Mesenchymal stem cell (in vitro differentiated cells and primary cell): Measurements from ENCODE around the gene ANO3.
"Not testable (repeated sequence)": the region's sequence is repeated elsewhere in the genome, so short reads cannot be mapped to it uniquely, and the experiment has no call there.

Source experiments
- DNase-seq: peaks from one replicate; pipeline ENCODE4 v3.0.0-alpha.2; 2013
- H2AFZ ChIP-seq: one replicate; pipeline ENCODE4 v1.6.1; 2013; ENCODE audit warnings: low read depth, mild to moderate bottlenecking, control low read depth, inconsistent platforms, low read length, moderate library complexity
- H2AK5ac ChIP-seq: 2 replicates; pipeline ENCODE4 v1.6.1; 2013; ENCODE audit warnings: low read length, moderate library complexity, mild to moderate bottlenecking, inconsistent platforms; ENCODE audit not compliant: severe bottlenecking
- H2BK120ac ChIP-seq: one replicate; pipeline ENCODE4 v1.6.1; 2013; ENCODE audit warnings: low read depth, mild to moderate bottlenecking, inconsistent platforms, low read length, moderate library complexity
- H2BK12ac ChIP-seq, 2 experiments: one replicate each; pipeline ENCODE4 v1.6.1; 2013; ENCODE audit warnings: inconsistent platforms in 2 of 2, low read length in 2 of 2, mild to moderate bottlenecking in 2 of 2, moderate library complexity in 2 of 2, control low read depth in 1 of 2
- H2BK15ac ChIP-seq: one replicate; pipeline ENCODE4 v1.6.1; 2013; ENCODE audit warnings: mild to moderate bottlenecking, low read depth, inconsistent platforms; ENCODE audit not compliant: poor library complexity, severe bottlenecking
- H2BK5ac ChIP-seq: 2 replicates; pipeline ENCODE4 v1.6.1; 2013; ENCODE audit warnings: low read depth, mild to moderate bottlenecking, low read length, control low read depth, inconsistent platforms; ENCODE audit not compliant: poor library complexity, severe bottlenecking
- H3K14ac ChIP-seq, 2 experiments: one replicate each; pipeline ENCODE4 v1.6.1; 2013; ENCODE audit warnings: inconsistent platforms in 2 of 2, low read length in 2 of 2, control low read depth in 1 of 2, mild to moderate bottlenecking in 1 of 2, moderate library complexity in 1 of 2
- H3K18ac ChIP-seq, 2 experiments: one replicate each; pipeline ENCODE4 v1.6.1; 2013; ENCODE audit warnings: inconsistent platforms in 2 of 2, low read length in 2 of 2, control low read depth in 1 of 2, low read depth in 1 of 2, mild to moderate bottlenecking in 1 of 2
- H3K23ac ChIP-seq, 2 experiments: one replicate each; pipeline ENCODE4 v1.6.1; 2013; ENCODE audit warnings: inconsistent platforms in 2 of 2, low read length in 2 of 2, mild to moderate bottlenecking in 2 of 2, moderate library complexity in 2 of 2, control low read depth in 1 of 2
- H3K27ac ChIP-seq: 2 replicates; pipeline ENCODE4 v1.5.1; 2013; ENCODE audit warnings: mild to moderate bottlenecking, moderate library complexity, low read length, control low read depth, inconsistent platforms; ENCODE audit not compliant: poor library complexity, severe bottlenecking
- H3K27me3 ChIP-seq, 2 experiments: 2 replicates each; pipeline versions ENCODE4 v1.6.1 to v1.7.0; 2013; ENCODE audit warnings: low read length in 2 of 2, mild to moderate bottlenecking in 2 of 2, moderate library complexity in 2 of 2, control low read depth in 1 of 2, inconsistent platforms in 1 of 2; ENCODE audit not compliant: control insufficient read depth in 1 of 2, insufficient read depth in 1 of 2
- H3K36me3 ChIP-seq, 2 experiments: 2 replicates each; pipeline versions ENCODE4 v1.6.1 to v1.7.0; 2013; ENCODE audit warnings: low read length in 2 of 2, control low read depth in 1 of 2, inconsistent platforms in 1 of 2, low read depth in 1 of 2, mild to moderate bottlenecking in 1 of 2; ENCODE audit not compliant: insufficient read depth in 2 of 2, control insufficient read depth in 1 of 2
- H3K4ac ChIP-seq, 2 experiments: one replicate each; pipeline ENCODE4 v1.6.1; 2013; ENCODE audit warnings: inconsistent platforms in 2 of 2, low read length in 2 of 2, mild to moderate bottlenecking in 2 of 2, moderate library complexity in 2 of 2, control low read depth in 1 of 2, low read depth in 1 of 2
- H3K4me1 ChIP-seq: 2 replicates; pipeline ENCODE4 v1.6.1; 2013; ENCODE audit warnings: low read depth, low read length, control low read depth; ENCODE audit not compliant: control insufficient read depth, insufficient read depth
- H3K4me2 ChIP-seq: 2 replicates; pipeline ENCODE4 v1.6.1; 2013; ENCODE audit warnings: low read length, mild to moderate bottlenecking, inconsistent platforms; ENCODE audit not compliant: poor library complexity, severe bottlenecking
- H3K4me3 ChIP-seq, 2 experiments: 2 replicates each; pipeline versions ENCODE4 v1.5.1 to v1.7.0; 2013; ENCODE audit warnings: low read length in 2 of 2, mild to moderate bottlenecking in 2 of 2, control low read depth in 1 of 2, low read depth in 1 of 2; ENCODE audit not compliant: insufficient read depth in 1 of 2
- H3K79me1 ChIP-seq: replicated peaks from 2 replicates; pipeline ENCODE4 v1.6.1; 2013; ENCODE audit warnings: mild to moderate bottlenecking, control low read depth, low read length, inconsistent platforms; ENCODE audit not compliant: poor library complexity, severe bottlenecking
- H3K9ac ChIP-seq: 2 replicates; pipeline ENCODE4 v1.7.0; 2013; ENCODE audit warnings: mild to moderate bottlenecking, low read length, moderate library complexity
- H3K9me3 ChIP-seq: 2 replicates; pipeline ENCODE4 v1.7.0; 2013; ENCODE audit warnings: mild to moderate bottlenecking, low read length; ENCODE audit not compliant: control insufficient read depth
- H4K8ac ChIP-seq: one replicate; pipeline ENCODE4 v1.6.1; 2013; ENCODE audit warnings: inconsistent platforms, mild to moderate bottlenecking, low read length, moderate library complexity
- H4K91ac ChIP-seq: one replicate; pipeline ENCODE4 v1.6.1; 2013; ENCODE audit warnings: mild to moderate bottlenecking, low read length, inconsistent platforms
- WGBS: methylation state at CpG from one replicate; pipeline ENCODE4 v1.1.7; 2013; ENCODE audit warnings: mixed read lengths; 5-methylcytosine and 5-hydroxymethylcytosine counted together

Gene ANO3

GRCh38 chr11:26287067-26287518 is 44.8 kb upstream of the ANO3 start:
- Histone ChIP-seq H3K27ac (no peak overlapping the region), H3K4me1 (no peaks in the 10 kb centered on the region), H3K4me3 (no peak overlapping the region), H3K36me3 (no peaks in the 10 kb centered on the region), H4K8ac (no peak overlapping the region), H3K27me3 (no peaks in the 10 kb centered on the region), H2BK15ac (no peak overlapping the region), H3K14ac (no peak overlapping the region), H2AK5ac (no peak overlapping the region), H3K18ac (no peak overlapping the region), H2BK5ac (no peak overlapping the region), H3K23ac (no peak overlapping the region), H3K4me2 (no peak overlapping the region), H4K91ac (no peak overlapping the region), H3K9ac (no peak overlapping the region), H2BK12ac (no peak overlapping the region), H3K9me3 (no peaks in the 10 kb centered on the region), H3K79me1 (no peaks in the 10 kb centered on the region), H2BK120ac (no peak overlapping the region), H3K4ac (no peak overlapping the region), H2AFZ (no peak overlapping the region)
- DNase-seq, result peak; percentile 41
- WGBS, result 31% methylated on average over 4 of the region's 5 CpGs

DNA sequence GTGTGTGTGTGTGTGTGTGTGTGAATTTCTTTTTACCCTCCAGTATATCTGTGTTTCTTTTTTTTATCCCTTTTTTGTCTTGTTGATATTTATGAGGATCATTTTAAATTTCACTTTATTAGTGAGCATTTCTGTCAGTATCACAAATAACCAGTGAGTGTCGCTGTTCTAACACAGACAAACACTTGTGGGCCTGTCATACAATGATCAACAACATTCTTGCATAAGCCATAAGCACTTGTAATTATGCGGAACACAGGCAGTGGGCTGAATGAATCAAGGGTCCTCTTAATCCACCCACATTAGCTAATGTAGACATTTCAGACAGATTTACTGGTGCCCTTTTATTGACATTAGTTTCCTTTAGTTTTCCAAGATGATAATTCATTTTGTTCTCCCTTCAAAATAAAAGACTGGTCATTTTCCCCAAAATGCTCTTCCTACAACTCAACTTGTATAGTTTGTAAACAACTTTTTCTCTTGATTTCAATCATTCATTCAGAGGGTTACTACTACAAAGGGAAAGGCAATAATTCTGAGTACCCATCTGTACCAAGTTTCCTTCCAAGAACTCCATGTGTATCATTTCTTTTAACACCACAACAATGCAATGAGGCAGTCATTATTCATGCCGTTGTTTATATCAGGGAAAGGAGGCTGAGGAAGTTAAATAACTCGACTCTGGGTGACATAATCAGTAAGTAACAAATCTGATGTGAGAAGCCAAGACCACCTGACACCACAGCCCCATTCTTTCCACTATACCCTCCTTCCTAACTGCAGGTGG is 34.5 kb upstream of the ANO3 start:
- Histone ChIP-seq H3K14ac (no peak overlapping the region), H3K4me3 (no peak overlapping the region), H3K36me3 (no peaks in the 10 kb centered on the region), H3K18ac (no peak overlapping the region), H3K4ac (no peak overlapping the region), H2BK5ac (no peak overlapping the region), H3K4me2 (no peak overlapping the region), H2BK120ac (no peak overlapping the region), H2BK15ac (no peak overlapping the region), H2AK5ac (no peak overlapping the region), H3K9ac (no peak overlapping the region), H4K8ac (no peak overlapping the region), H3K23ac (no peak overlapping the region), H3K27me3 (no peaks in the 10 kb centered on the region), H2AFZ (no peak overlapping the region), H3K4me1 (no peaks in the 10 kb centered on the region), H3K27ac (no peak overlapping the region), H2BK12ac (no peak overlapping the region), H4K91ac (no peak overlapping the region), H3K9me3 (no peaks in the 10 kb centered on the region), H3K79me1 (no peaks in the 10 kb centered on the region)
- peak; percentile 78 for DNase-seq
- WGBS, result 4% methylated on average over 3 of the region's 4 CpGs

DNA sequence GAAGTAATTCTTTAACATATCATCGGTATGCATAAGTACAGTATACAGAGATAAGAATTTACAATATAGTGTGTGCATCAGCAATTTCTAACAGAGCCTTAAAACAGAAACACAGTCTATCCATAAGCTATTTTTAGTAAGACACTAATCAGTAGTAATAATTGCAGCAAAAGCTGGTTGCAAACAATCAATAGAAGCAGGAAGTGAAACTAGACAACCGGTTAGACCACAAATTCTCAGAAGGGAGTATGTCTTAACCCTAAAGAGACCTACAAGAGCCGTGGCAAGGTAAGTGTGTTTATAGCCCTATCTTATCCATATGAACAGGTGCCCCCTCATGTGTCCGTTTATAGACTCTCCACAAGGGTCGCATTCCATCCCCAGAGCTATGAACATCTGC is 15.6 kb upstream of the ANO3 start:
- 61% methylated on average over 4 of the region's 5 CpGs for WGBS
- H3K18ac ChIP-seq, H3K27ac ChIP-seq: not testable (repeated sequence)

GRCh38 chr11:26319906-26320305 is 12.0 kb upstream of the ANO3 start:
- Histone ChIP-seq H4K91ac (no peak overlapping the region), H3K36me3 (no peaks in the 10 kb centered on the region), H2AK5ac (no peak overlapping the region), H4K8ac (no peak overlapping the region), H3K4me3 (no peak overlapping the region), H3K4ac (no peak overlapping the region), H3K27me3 (no peaks in the 10 kb centered on the region), H3K27ac (no peak overlapping the region), H3K9me3 (no peaks in the 10 kb centered on the region), H2BK15ac (no peak overlapping the region), H3K4me1 (no peaks in the 10 kb centered on the region), H2BK5ac (no peak overlapping the region), H3K79me1 (no peaks in the 10 kb centered on the region), H3K14ac (no peak overlapping the region), H3K18ac (no peak overlapping the region), H2BK12ac (no peak overlapping the region), H2BK120ac (no peak overlapping the region), H3K23ac (no peak overlapping the region), H2AFZ (no peak overlapping the region), H3K4me2 (no peak overlapping the region), H3K9ac (no peak overlapping the region)
- peak; percentile 18 for DNase-seq
- WGBS, result 65% methylated on average over 2 of the region's 2 CpGs

More for the DNA sequence above, 15.6 kb upstream of the ANO3 start:
- DNase-seq, H3K4me3 ChIP-seq, H2AFZ ChIP-seq, H3K9me3 ChIP-seq, H3K36me3 ChIP-seq, H2AK5ac ChIP-seq, H3K27me3 ChIP-seq, H3K14ac ChIP-seq, H2BK15ac ChIP-seq, H2BK120ac ChIP-seq, H2BK5ac ChIP-seq, H3K79me1 ChIP-seq, H4K8ac ChIP-seq, H4K91ac ChIP-seq, H3K4ac ChIP-seq, H3K23ac ChIP-seq, H2BK12ac ChIP-seq, H3K9ac ChIP-seq, H3K4me1 ChIP-seq, H3K4me2 ChIP-seq: not testable (repeated sequence)
